HS-27A (cell line): ENCODE measurements around the gene FGF12.
"Not testable (repeated sequence)": the region's sequence is repeated elsewhere in the genome, so short reads cannot be mapped to it uniquely, and the experiment has no call there.

Source experiments
- DNase-seq: peaks from one replicate; pipeline ENCODE4 v3.0.0-alpha.2; 2012; ENCODE audit warnings: low read depth, missing footprints

The FGF12 gene

DNA sequence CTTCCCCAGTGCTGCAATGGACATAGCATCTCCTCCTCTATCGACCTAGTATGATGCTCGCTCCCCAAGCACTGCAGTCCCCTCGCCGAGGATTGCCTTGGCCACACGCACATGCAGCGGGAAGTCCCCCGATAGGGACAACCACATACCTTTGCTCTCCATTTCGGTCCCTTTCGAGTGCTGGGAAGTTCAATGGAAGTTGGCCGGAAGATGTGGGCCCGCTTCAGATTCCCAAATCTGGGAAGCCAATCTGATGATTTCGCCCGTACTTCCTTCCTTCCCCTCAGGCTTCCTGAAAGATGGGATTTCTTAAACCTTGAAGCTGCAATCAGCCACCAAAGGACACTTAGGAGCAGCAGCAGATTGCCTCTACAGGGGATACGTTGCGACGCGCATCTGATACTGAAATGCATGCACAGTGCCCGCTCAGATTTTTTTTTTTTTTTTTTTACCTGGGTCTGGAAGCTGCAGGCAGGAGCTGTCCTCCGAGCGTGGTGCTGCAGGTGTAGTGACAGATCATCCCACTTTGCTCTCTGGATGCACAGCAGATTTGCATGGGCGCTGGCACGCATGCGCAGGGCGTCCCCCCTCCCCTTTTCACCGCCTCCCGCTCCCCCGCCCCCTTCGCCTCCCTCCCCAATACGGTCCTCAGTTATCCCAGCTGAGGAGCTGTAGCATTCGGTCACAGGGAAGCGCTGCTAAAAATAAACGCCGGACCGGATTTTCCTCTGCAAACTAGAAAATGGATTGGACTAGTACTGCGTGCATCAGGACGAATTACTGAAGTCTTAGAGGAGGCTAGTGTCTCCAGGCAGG is at the start of gene FGF12:
TSS of gene FGF12 (minus strand) at position 510 of the 816 bp plus-strand sequence.
- DNase-seq, result no peak

DNA sequence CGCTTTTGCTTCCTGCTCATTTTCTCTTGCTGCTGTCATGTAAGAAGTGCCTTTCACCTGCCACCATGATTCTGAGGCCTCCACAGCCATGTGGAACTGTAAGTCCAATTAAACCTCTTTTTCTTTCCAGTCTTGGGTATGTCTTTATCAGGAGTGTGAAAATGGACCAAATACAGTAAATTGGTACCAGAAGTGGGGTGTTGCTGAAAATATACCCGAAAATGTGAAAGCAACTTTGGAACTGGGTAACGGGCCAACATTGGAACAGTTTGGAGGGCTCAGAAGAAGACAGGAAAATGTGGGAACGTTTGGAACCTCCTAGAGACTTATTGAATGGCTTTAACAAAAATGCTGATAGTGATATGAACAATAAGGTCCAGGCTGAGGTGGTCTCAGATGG is 47.0 kb upstream of the FGF12 start:
- DNase-seq, result not testable (repeated sequence)

DNA sequence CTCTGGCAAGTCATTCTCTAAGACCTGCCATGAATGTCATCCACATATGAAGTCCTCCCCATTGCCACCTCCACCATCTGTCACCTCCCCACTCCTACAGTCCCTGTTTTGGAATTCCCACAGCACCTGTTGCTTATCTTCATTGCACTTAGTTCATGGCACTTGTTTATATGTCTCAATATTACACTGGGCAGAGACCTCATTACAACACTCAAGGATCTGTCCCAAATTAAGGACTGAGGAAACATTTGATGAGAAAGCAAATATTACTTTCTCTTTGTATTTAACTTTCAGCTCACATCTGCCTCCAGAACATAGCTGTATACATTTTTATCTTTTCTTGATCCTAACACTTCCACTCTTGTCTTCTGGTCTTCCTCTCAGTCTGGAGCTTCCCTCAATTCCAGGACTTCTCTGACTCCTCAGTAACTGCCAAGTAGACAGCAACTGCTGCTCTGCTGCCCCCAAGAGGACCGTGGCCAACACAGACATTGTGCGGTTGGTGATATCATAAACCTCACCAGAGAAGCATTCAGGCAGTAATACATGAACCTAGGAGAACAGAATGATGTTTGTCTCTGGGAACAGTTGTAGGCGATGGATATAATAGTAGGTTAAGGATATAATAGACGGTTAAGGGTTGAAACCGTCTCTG is 45.0 kb upstream of the FGF12 start:
- peak; percentile 4 for DNase-seq

GRCh38 chr3:192758654-192759053 is 31.3 kb upstream of the FGF12 start:
- DNase-seq, result no peak

- DNase-seq, result no peak
Measured at GRCh38 chr3:192751148-192751547, 23.8 kb upstream of the FGF12 start.

DNA sequence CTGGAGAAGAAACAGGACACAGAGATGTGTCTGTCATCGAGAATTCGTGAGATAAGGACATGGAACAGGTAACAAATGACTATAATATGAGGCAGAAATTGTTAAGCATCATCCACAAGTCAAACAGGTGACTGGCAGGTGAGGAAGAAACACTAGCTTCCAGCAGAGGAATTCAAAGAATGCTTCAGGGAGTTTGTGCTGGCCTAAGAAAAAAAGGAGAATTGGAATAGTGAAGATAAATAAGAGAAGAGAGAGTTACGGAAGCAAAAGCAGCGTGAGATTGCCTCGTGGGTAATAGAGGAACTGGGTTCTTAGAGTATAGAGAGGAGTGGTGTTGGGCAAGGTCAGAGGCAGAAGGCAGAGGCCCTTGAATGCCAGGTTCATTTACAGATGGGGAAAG is 22.9 kb upstream of the FGF12 start:
- DNase-seq, result no peak

DNA sequence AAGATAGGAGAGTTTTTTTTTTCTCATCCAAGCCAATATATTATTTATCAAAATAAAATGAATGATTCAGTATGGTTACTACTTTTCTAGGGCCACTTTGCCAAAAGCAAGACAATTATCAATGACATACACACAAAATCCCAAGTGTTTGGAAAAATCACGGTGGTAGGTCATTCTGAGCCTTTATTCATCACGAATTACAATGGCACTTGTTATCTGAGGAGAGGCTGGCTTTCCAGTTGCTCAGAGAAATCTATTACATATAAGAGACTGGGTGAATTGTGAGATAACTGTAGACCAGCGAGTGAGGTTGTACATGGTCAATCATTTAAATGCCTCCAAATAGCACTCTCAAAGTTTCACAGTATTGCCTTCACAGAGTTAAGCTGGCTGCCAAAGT is 20.4 kb upstream of the FGF12 start:
- DNase-seq, result no peak

DNA sequence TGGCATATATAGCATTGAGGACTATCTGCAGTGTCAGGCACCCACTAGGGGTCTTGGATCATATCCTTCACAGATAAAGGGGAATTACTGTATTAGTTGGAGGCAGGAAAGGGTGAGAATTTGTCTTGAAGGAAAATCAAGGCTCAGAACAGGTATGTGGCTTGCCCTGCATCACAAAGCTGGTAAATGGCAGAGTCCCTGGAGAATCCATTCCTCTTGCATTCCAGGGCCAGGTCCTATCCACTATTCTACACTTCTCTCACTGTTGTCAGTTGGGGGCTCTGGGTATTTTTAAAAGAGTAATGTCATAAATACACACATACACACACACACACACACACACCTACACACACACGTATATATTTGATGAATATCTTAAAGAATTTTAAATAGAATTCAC is 19.8 kb upstream of the FGF12 start:
- no peak for DNase-seq

DNA sequence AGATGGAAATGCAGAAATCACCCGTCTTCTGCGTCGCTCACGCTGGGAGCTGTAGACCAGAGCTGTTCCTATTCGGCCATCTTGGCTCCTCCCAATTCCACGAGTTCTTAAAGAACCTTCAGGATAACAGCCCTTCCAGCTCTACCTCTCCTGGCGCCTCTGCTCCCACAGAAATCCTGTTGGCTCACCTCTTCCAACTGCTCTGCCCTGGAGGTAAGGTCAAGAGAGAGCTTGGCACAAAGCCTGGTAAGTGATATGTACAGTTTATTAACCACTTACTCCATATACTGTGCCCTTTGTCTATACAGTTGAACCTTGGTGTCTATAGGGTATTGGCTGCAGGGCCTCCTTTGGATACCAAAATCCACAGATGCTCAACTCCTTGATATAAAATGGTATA is 17.8 kb upstream of the FGF12 start:
- no peak for DNase-seq

DNA sequence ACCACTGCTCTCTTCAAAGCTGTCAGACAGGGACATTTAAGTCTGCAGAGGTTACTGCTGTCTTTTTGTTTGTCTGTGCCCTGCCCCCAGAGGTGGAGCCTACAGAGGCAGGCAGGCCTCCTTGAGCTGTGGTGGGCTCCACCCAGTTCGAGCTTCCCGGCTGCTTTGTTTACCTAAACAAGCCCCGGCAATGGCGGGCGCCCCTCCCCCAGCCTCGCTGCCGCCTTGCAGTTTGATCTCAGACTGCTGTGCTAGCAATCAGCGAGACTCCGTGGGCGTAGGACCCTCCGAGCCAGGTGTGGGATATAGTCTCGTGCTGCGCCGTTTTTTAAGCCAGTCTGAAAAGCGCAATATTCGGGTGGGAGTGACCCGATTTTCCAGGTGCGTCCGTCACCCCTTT is 17.3 kb upstream of the FGF12 start:
- not testable (repeated sequence) for DNase-seq

DNA sequence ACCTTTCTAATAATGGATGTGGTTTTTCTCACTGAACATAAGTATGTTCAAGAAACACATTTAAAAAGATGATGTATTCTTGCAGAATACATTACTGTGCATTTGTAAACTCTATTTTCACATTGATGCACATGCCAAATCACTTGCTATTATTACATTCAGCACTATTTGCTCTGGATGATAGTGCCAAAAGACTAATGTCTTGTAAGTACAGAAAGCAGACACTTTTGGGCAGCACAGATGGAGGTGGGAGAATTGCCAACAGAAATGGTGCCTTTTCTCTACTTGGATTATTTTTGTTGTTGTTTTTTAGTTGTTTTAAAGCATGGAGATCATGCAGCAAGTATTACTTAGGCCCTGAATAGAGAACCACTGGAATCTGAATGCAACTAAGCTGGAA is 10.2 kb upstream of the FGF12 start:
- DNase-seq, result no peak

DNA sequence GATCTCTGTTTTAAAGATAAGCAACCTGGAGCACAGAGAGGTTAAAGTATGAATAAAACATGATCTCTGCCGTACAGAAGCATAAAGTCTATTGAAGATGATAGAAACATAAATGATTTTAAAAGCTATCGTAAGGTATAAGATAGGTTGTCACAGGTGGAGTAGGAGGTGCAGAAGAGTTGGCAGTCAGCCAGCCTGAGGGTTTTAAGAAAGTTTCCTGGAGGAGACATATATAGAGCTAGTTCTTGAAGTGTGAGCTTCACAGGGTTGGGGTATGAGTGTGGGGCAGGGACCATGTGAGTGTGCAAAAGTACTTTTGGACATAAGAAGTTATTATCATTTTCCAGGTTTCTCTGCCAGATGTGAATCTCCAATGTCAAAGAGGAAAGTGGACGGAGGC is 3.9 kb upstream of the FGF12 start:
- DNase-seq, result no peak

DNA sequence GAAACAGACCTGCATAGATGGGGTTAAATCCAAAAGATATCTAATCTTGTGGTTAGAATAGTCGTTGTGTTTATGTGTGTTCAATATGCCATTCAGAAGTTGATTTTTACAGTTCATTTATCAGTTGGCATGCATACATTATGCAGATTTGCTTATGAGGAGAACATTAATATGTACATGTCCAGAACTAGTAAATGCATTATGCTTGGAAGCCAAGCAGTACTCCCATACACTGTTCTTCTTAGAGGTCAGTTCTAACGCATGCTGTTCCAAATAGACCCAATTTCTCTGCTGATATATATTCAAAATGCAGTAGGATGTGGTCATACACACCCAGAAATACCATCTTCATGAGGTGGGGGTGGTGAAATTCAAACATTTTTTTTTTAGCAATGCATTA is 956 bp downstream of the FGF12 start:
- no peak for DNase-seq

DNA sequence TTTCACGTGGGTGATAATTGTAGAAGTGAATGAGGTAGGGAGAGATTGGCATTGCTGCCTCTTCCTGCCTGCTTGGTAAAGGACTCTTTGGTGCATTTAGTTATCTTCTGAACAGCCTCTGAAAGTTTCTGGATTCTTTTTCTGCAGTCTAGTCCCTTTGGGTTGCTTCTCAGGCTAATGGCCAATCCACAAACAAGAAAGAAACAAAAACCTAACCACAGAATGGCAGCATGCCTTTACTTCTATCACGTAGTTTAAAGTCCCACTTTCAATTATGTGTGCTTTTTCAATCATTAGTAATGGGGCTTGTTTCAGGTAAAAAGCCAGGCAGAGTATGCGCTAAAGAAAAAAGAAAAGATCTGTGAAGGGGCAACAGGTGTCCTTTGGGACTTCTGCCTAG is 7.4 kb downstream of the FGF12 start:
- DNase-seq, result no peak

- no peak for DNase-seq
Measured at GRCh38 chr3:192718156-192718555, 9.2 kb downstream of the FGF12 start.

DNA sequence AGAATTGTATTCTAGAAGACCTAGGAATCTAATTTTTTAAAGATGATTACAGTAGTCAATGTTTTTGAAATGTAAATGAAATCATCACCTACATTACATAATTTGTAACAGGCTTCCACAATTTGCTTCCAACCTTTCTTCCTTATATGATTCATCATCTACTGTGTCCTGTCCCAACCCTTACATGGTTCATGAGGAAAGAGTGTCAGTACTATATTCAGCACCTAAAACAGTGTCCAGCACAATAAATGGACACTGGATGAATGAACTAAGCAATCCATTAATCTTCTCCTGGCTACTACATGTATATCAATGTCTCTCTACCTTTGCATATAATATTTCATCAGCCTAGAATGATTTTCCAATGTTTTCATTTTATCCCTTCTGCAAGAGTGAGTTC is 12.2 kb downstream of the FGF12 start:
- no peak for DNase-seq

DNA sequence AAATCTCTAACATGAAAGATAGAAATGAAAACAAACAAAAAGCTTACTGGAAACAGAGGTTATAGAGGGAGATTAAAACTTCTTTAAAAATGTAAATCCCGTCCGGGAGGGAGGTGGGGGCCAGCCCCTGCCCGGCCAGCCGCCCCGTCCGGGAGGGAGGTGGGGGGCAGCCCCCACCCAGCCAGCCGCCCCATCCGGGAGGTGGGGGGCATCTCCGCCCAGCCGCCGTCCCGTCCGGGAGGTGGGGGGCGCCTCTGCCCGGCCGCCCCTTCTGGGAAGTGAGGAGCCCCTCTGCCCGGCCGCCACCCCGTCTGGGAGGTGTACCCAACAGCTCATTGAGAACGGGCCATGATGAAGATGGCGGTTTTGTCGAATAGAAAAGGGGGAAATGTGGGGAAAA is 16.2 kb downstream of the FGF12 start:
- DNase-seq, result not testable (repeated sequence)

DNA sequence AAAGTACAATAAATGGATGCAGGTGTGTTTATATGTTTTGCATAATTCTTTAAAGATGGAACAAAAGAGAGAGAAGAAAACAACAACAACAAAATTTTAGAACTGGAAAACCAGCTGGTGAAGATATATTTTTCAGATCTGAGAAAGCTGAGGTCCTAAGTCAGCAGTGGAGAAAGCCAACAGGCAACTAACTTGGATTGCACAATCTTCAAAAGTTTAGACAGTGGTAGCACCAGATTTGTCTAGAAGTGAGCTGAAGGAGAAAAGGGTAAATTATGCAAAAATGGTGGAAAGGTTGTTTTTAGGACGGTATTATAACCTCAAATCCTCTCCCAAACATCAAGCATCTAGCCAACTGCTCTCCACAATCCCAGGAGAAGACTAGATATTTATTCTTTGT is 17.0 kb downstream of the FGF12 start:
- no peak for DNase-seq

GRCh38 chr3:192706272-192706671 is 21.1 kb downstream of the FGF12 start:
- DNase-seq, result no peak

DNA sequence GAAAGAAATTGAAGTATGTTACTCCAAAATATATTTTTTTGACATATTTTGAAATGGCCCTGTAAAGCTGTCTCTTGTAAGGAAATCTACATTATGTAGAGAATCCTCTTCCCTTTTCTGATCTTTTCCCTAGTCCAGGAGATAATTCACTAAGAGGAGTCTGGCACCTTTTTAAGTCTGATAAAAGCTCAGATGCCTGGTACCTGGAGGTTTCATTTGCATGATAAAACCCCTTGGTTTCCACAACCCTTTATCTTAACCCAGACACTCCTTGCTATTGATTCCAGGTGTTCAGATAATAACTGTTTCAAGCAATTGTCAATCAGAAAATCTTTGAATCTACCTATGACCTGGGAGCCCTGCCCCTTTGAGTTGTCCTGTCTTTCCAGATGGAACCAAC is 26.5 kb downstream of the FGF12 start:
- DNase-seq, result no peak

GRCh38 chr3:192696943-192697587 is 30.3 kb downstream of the FGF12 start:
- DNase-seq, result no peak

DNA sequence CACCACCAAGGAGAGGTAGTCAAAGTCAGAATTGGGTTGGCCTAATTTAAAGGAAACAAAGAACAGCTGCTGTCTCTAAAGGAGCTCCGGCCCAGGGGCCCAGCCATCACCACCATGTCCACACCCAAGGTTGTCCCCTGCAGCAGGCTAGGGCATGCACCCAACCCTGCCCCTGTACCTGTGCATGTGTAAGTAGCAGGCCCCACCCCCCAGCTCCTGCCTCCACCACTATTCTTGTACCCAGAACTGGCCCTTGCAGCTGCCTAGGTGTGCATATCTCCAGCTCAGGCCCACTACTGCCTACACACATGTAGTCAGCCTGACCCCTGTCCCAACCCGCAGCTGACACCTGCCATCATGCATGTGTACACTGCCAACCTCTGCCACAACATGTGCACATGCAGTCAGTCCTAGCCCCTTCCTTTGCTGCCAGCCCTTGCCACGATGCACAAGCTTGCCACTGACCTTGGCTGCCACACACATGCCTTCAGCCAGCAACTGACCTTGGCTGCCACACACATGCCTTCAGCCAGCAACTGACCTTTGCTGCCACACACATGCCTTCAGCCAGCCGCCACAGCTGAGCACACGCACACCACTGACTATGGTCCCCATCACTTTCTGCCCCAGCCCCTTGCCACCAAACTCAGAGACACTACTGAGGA is 39.7 kb downstream of the FGF12 start:
- DNase-seq, result no peak

DNA sequence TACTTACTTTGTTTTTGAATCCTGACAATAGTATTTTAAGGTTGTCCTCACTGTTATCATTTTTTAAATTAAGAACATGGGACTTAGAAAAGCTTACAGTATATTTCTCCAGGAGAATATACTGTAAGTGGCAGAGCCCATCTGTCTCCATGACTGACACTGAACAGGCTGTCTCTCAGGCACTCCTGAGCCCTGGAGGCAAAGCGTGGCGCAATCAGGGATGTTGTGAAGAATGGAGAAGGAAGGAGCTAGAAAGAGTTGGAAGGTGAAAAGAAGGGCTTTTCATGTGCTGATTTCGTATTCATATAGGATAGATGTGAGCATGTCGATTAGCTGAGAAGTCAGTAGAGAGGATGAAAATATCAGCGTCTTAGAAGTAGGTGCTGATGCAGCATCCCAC is 41.5 kb downstream of the FGF12 start:
- DNase-seq, result no peak
